HepG2 (cell line): ENCODE data around the gene CCDC148. TPM values are rescaled to one million over a fixed set of nuclear protein-coding genes. Genes with fewer than 3 reads are reported as not detected.

Experiments
- CSRNP2 ChIP-seq: sonication (generic); formaldehyde crosslinking; conservative IDR thresholded peaks from 2 replicates; pipeline ENCODE4 v1.8.0; 2022; ENCODE audit warnings: low read depth, missing genetic modification reagents
- E2F1 ChIP-seq: sonication (generic); formaldehyde crosslinking; IDR thresholded peaks from 2 replicates; pipeline ENCODE4 v1.5.0; 2020; ENCODE audit warnings: missing genetic modification reagents
- E2F2 ChIP-seq: sonication (generic); formaldehyde crosslinking; IDR thresholded peaks from 2 replicates; pipeline ENCODE4 v1.4.0; 2020; ENCODE audit warnings: missing genetic modification reagents, borderline replicate concordance
- IKZF4 ChIP-seq: sonication (generic); formaldehyde crosslinking; IDR thresholded peaks from 2 replicates; pipeline ENCODE4 v1.5.1; 2020; ENCODE audit warnings: borderline replicate concordance, mild to moderate bottlenecking, low read depth, missing genetic modification reagents; ENCODE audit errors: not compliant biosample characterization
- NCOR1 ChIP-seq: fragments of 200-600 bp; sonication (generic); IDR thresholded peaks from 2 replicates; pipeline ENCODE4 v1.7.0; 2017; ENCODE audit warnings: antibody characterized with exemption, low read length, borderline replicate concordance
- POLR2G ChIP-seq: fragments of 200-400 bp; formaldehyde crosslinking; IDR thresholded peaks from 2 replicates; pipeline ENCODE4 v1.6.1; 2018; ENCODE audit warnings: mild to moderate bottlenecking, low read depth, low read length, moderate library complexity
- RERE ChIP-seq: IDR thresholded peaks from 2 replicates; pipeline ENCODE4 v1.6.1; 2016; ENCODE audit warnings: low read depth, missing genetic modification reagents, missing compliant biosample characterization
- RXRB ChIP-seq: IDR thresholded peaks from 2 replicates; pipeline ENCODE4 v1.6.1; 2016; ENCODE audit warnings: borderline replicate concordance, missing genetic modification reagents, missing compliant biosample characterization
- SALL1 ChIP-seq: sonication (generic); formaldehyde crosslinking; IDR thresholded peaks from 2 replicates; pipeline ENCODE4 v1.8.0; 2022; ENCODE audit warnings: mild to moderate bottlenecking, missing genetic modification reagents
- SYNCRIP ChIP-seq: fragments of 200-400 bp; formaldehyde crosslinking; IDR thresholded peaks from 2 replicates; pipeline ENCODE4 v1.6.1; 2018; ENCODE audit warnings: mild to moderate bottlenecking, low read depth, low read length; ENCODE audit not compliant: insufficient read depth
- THAP11 ChIP-seq: IDR thresholded peaks from 2 replicates; pipeline ENCODE4 v1.6.1; 2016; ENCODE audit warnings: missing biosample characterization, missing genetic modification reagents
- THAP8 ChIP-seq: sonication (generic); formaldehyde crosslinking; IDR thresholded peaks from 2 replicates; pipeline ENCODE4 v1.5.1; 2020; ENCODE audit warnings: missing genetic modification reagents, mild to moderate bottlenecking, borderline replicate concordance
- ZFP36L2 ChIP-seq: sonication (generic); formaldehyde crosslinking; IDR thresholded peaks from 2 replicates; pipeline ENCODE4 v1.4.0; 2020; ENCODE audit warnings: missing genetic modification reagents
- ZKSCAN1 ChIP-seq: fragments of 150-350 bp; IDR thresholded peaks from 2 replicates; pipeline ENCODE4 v1.6.1; 2014; ENCODE audit warnings: low read length
- ZNF256 ChIP-seq: sonication (generic); formaldehyde crosslinking; conservative IDR thresholded peaks from 2 replicates; pipeline ENCODE4 v1.4.0; 2020; ENCODE audit warnings: missing genetic modification reagents
- ZNF331 ChIP-seq: sonication (generic); formaldehyde crosslinking; IDR thresholded peaks from 2 replicates; pipeline ENCODE4 v1.4.0; 2020; ENCODE audit warnings: missing genetic modification reagents
- ZNF414 ChIP-seq: sonication (generic); formaldehyde crosslinking; IDR thresholded peaks from 2 replicates; pipeline ENCODE4 v1.5.0; 2020; ENCODE audit warnings: missing genetic modification reagents
- ZNF674 ChIP-seq: sonication (generic); formaldehyde crosslinking; IDR thresholded peaks from 2 replicates; pipeline ENCODE4 v1.5.0; 2020; ENCODE audit warnings: low read depth, mild to moderate bottlenecking, missing genetic modification reagents
- ZNF720 ChIP-seq: sonication (generic); formaldehyde crosslinking; IDR thresholded peaks from 2 replicates; pipeline ENCODE4 v1.4.0; 2020; ENCODE audit warnings: missing genetic modification reagents
- ZNF772 ChIP-seq: sonication (generic); formaldehyde crosslinking; IDR thresholded peaks from 2 replicates; pipeline ENCODE4 v1.5.0; 2020; ENCODE audit warnings: mild to moderate bottlenecking, missing genetic modification reagents
- polyA plus RNA-seq, 8 experiments: library from polyadenylated mRNA; depleted of rRNA in 3 of 8; stranded (reverse) in 7 of 8; unstranded in 1 of 8; fragments of >200 nt; fragmentation: Illumina TruSeq in 4 of 8; extraction: Trizol in 4 of 8; gene quantifications; 2 replicates each; pipeline versions ENCODE4 v1.2.1 to v1.2.3, GENCODE V29; 2011 to 2016; ENCODE audit warnings: low read depth in 4 of 8, missing spikeins in 1 of 8, mixed read lengths in 1 of 8; ENCODE audit not compliant: insufficient read depth in 1 of 8
- total RNA-seq, 5 experiments: library from RNA; depleted of rRNA; stranded (reverse); fragments of >200 nt; fragmentation: Illumina TruSeq; extraction: Trizol; gene quantifications; 2 replicates each; pipeline ENCODE4 v1.2.3, GENCODE V29; 2016; ENCODE audit warnings: low read depth in 1 of 5

CCDC148 gene
- total and polyA plus RNA-seq, 2 of the 13 experiments (the other 11 are each of a cell fraction or from before 2014, with no cell fraction given): 0.30 to 0.49 TPM

GRCh38 chr2:158127380-158127804, 329.2 kb downstream of the CCDC148 start (continued):
- no peak for TF ChIP-seq ZFP36L2 (CRISPR knock-in tag)
- TF ChIP-seq SYNCRIP: no peak
- no peak for TF ChIP-seq THAP8 (CRISPR knock-in tag)
- TF ChIP-seq RERE (CRISPR knock-in tag): peak; percentile 83
- no peak; the same call in 1 of the 2 replicates for TF ChIP-seq SALL1 (CRISPR knock-in tag)
- TF ChIP-seq THAP11 (CRISPR knock-in tag): peak; percentile 29; the same call in 1 of the 2 replicates
- TF ChIP-seq ZNF256: no peak
- TF ChIP-seq E2F2 (CRISPR knock-in tag): no peak
- TF ChIP-seq ZNF674: no peak
- TF ChIP-seq CSRNP2 (CRISPR knock-in tag): no peak
- no peak for TF ChIP-seq ZNF720
- TF ChIP-seq ZNF772 (CRISPR knock-in tag): no peak
- TF ChIP-seq E2F1: no peak
- TF ChIP-seq ZKSCAN1: no peak
- peak; percentile 58; the same call in 1 of the 2 replicates for TF ChIP-seq ZNF414
- TF ChIP-seq ZNF331 (CRISPR knock-in tag): no peak
- no peak for TF ChIP-seq NCOR1
- TF ChIP-seq IKZF4 (CRISPR knock-in tag): no peak
- TF ChIP-seq POLR2G: no peak
- TF ChIP-seq RXRB (CRISPR knock-in tag): peak; percentile 31
